CD4-positive, alpha-beta T cell treated with Interleukin-2 at 100 ng/mL for 4 hours (primary cell): Measurements from ENCODE around the gene ZNF879.

Source experiments
- DNase-seq: peaks from one replicate; pipeline ENCODE4 v3.0.0-alpha.2; 2020; ENCODE audit warnings: low spot score

ZNF879 gene

GRCh38 chr5:179023528-179024189 is at the start of gene ZNF879:
ZNF879 (plus strand) TSS chr5:179023804; CDS start chr5:179025005, 1,201 bp downstream.
- DNase-seq, result peak; percentile 96

GRCh38 chr5:178981381-178981780 is 42.2 kb upstream of the ZNF879 start:
- DNase-seq, result no peak

- DNase-seq, result no peak
Measured at GRCh38 chr5:178982941-178983340, 40.7 kb upstream of the ZNF879 start.

- DNase-seq, result no peak
Measured at GRCh38 chr5:178983728-178984127, 39.9 kb upstream of the ZNF879 start.

- no peak for DNase-seq
Measured at GRCh38 chr5:178984145-178985072, 39.2 kb upstream of the ZNF879 start.

GRCh38 chr5:178986326-178986960 is 37.2 kb upstream of the ZNF879 start:
- no peak for DNase-seq

DNA sequence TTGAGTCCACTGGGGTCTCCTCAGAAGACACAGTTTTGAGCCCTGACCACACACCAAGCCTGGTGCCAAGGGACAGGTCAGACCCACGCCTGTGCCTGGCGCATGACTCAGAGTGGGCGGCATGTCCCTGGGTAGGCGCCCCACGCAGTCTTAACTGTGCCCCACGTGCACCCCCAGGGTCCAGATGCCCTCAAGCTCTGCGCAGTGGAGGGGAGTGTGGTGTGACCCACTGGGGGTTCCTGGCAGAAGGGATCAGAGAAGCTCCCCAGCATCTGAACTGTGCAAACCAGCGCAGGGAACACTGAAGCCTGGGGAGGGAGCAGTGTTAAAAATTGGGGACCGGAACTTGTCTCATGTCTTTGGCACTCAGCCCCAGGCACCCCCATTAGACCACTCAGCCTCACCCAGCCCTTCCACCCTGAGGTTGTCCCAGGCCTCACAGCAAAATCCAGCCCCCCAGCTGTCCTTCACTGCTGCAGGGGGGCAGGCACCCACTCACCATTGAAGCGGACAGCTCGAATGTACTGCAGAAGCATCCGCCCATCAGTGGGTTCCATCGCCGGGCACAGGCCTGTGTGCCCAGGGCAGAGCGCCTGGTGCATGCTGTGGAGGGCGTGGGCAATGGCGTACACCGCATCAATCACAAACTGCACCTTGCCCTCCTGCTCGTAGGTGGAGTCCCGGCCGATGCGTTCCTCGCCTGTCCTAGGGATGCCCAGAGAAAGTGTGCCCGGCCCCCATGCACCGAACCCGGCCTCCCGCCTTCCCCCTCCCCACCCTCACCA is 35.0 kb upstream of the ZNF879 start:
- DNase-seq, result no peak

- DNase-seq, result no peak
Measured at GRCh38 chr5:178989311-178989710, 34.3 kb upstream of the ZNF879 start.

DNA sequence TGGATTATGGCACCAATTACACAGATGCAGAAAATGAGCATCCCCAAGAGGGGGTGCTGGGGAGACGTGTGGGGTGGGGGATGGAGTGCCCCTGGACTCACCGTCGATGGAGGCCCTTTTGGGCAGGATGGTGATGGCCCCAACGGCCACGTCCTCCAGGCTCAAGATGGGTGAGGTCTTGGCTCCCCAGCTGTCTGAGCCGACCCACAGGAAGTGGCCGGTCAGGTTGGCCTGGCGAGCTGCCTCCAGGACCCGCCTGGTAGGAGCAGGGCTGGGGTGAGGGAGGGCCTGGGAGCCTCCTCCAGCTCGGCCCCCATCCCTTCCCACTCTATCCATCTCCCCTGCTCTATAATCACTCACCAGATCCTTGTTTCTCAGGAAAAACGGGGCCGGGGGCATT is 33.1 kb upstream of the ZNF879 start:
- DNase-seq, result no peak

GRCh38 chr5:178991190-178992145 is 32.1 kb upstream of the ZNF879 start:
- no peak for DNase-seq

- no peak for DNase-seq
Measured at GRCh38 chr5:178992291-178992895, 31.2 kb upstream of the ZNF879 start.

DNA sequence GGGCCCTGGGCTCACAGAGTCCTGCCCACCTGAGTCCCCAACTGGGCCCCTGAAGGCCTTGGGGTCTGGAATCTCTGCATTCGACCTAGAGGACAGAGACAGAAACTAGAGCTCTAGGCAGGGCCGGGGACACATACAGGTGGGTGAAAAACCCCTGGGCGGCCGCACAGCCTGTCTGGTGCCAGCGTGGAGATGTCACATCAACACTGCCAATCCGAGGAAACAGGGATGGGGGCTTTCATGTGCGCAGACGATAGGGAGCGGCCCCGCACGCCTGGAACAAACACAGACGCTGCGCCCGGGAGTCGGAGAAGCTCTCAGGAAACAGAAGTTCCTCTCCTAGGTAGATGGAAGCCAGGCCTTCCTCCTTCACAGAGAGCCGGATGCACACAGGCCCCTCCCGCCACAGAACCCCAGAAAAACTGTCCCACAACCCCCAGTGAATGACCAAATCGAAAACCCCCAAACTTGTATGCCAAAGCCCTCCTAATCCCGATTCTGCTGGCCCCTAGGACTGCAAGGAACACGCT is 30.3 kb upstream of the ZNF879 start:
- no peak for DNase-seq

DNA sequence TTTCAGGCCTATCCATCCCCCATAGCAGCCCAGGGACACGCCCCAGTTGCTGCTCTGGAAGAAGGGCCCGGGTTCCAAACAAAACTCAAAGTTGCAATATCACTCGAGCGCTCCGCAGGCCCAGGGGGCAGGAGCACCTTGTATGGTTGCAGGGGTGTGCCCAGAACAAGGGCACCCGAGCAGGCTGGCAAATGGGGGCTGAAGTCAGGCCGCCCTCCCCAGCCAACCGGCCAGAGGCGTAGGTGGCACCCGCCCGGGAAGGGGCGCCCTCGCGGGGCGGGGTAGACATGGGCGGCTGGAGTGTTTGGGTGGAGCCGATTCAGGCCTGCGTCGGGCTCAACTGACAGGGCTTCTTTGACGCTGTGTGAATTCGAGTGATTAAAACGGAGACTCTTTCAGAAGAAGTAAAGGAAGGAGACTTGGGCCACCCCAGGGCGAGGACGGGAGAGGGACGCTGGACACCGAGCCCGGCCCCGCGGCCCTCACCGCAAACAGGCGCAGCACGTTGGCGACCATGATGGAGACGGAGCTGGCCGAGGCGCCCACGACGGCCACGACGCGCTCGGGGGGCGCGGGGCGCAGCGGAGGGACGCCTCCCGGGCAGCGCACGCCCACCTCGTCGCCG is 29.5 kb upstream of the ZNF879 start:
- no peak for DNase-seq

GRCh38 chr5:178994580-178995340 is 28.8 kb upstream of the ZNF879 start, which contains the start of gene GRM6:
GRM6 (minus strand) TSS chr5:178995320; CDS start chr5:178994944, 376 bp downstream.
- DNase-seq, result no peak

- no peak for DNase-seq
Measured at GRCh38 chr5:178995341-178995690, 28.3 kb upstream of the ZNF879 start.

GRCh38 chr5:178996156-178996555 is 27.4 kb upstream of the ZNF879 start:
- no peak for DNase-seq

DNA sequence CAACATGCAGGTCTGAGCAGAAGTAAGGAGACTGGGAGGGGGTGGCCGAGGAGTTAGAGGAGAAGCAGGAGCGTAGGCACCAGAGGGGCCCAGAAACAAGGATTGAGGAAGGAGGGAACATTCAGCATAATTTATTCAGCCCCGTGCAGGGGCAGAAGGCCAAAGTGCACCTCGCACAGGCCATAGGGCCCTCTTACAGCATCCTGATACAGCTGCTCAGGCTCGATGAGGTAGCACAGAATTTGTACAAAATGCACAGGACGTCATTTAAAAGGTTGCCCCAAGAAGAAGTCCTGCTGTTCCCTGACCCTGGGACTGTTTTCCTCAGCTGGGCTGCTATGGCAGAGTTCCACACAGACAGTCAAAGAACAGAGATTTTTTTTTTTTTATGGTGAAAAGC is 26.4 kb upstream of the ZNF879 start:
- no peak for DNase-seq

DNA sequence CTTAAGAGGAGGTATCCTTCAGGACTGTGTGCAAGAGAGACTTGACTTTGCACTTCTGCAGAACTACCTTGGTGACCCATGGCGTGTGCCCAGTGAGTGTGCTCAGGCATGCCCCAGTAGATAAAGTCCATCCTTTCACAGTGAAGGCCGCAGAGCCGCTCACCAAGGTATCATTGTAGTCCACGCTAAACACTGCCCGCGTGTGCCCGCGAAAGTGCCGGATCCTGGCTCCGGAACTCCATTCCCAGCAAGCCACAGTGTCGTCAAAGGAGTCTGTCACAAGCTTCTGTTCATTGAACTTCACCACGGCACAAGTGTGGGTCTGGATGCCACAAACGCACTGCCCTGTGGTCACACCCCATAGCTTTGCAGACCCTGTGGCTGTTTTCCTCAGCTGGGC is 25.2 kb upstream of the ZNF879 start:
- no peak for DNase-seq

GRCh38 chr5:179006564-179006963 is 17.0 kb upstream of the ZNF879 start:
- DNase-seq, result no peak
